Fibroblast of lung (primary cell): ENCODE data around the gene RBM22. TPM values are rescaled to one million over a fixed set of nuclear protein-coding genes. Genes with fewer than 3 reads are reported as not detected.

Source experiments
- DNase-seq, 2 donors: peaks; one replicate each; pipeline versions ENCODE4 v3.0.0 to v3.0.0-alpha.2; 2010; ENCODE audit warnings: low read depth in 2 of 2
- H2AFZ ChIP-seq: 2 replicates; pipeline ENCODE4 v1.5.1; 2012; ENCODE audit warnings: low read length, control low read depth, inconsistent platforms
- H3K27ac ChIP-seq: 2 replicates; pipeline ENCODE4 v1.5.1; 2011; ENCODE audit warnings: low read length, control low read depth; ENCODE audit not compliant: insufficient read depth
- H3K27me3 ChIP-seq: 2 replicates; pipeline ENCODE4 v1.5.1; 2011; ENCODE audit warnings: mild to moderate bottlenecking, low read length; ENCODE audit not compliant: control insufficient read depth, insufficient read depth
- H3K36me3 ChIP-seq: 2 replicates; pipeline ENCODE4 v1.5.1; 2011; ENCODE audit warnings: low read length; ENCODE audit not compliant: control insufficient read depth, insufficient read depth
- H3K4me1 ChIP-seq: 2 replicates; pipeline ENCODE4 v1.5.1; 2011; ENCODE audit warnings: low read length; ENCODE audit not compliant: control insufficient read depth, insufficient read depth; ENCODE audit errors: extremely low read depth
- H3K4me2 ChIP-seq: 2 replicates; pipeline ENCODE4 v1.5.1; 2011; ENCODE audit warnings: low read length, control low read depth; ENCODE audit not compliant: insufficient read depth; ENCODE audit errors: extremely low read depth
- H3K4me3 ChIP-seq, 4 experiments: fragments of 200-600 bp in 1 of 4; sonication (generic) in 1 of 4; replicated peaks in 1 of 4; 2 replicates each; pipeline ENCODE4 v1.5.1; 2011 to 2016; ENCODE audit warnings: low read length in 4 of 4, low read depth in 3 of 4, mild to moderate bottlenecking in 3 of 4, control low read depth in 2 of 4, inconsistent platforms in 1 of 4, mixed read lengths in 1 of 4; ENCODE audit not compliant: insufficient read depth in 1 of 4; ENCODE audit errors: control extremely low read depth in 1 of 4
- H3K79me2 ChIP-seq: 2 replicates; pipeline ENCODE4 v1.5.1; 2012; ENCODE audit warnings: mild to moderate bottlenecking, low read length, inconsistent platforms; ENCODE audit not compliant: control insufficient read depth, insufficient read depth
- H3K9ac ChIP-seq: 2 replicates; pipeline ENCODE4 v1.5.1; 2011; ENCODE audit warnings: mild to moderate bottlenecking, low read length, control low read depth; ENCODE audit not compliant: insufficient read depth
- H3K9me3 ChIP-seq: 2 replicates; pipeline ENCODE4 v1.5.1; 2012; ENCODE audit warnings: low read depth, low read length; ENCODE audit not compliant: control insufficient read depth, insufficient read depth
- H4K20me1 ChIP-seq: 2 replicates; pipeline ENCODE4 v1.5.1; 2011; ENCODE audit warnings: low read length; ENCODE audit not compliant: control insufficient read depth, insufficient read depth; ENCODE audit errors: extremely low read depth
- EZH2 ChIP-seq: IDR thresholded peaks from 2 replicates; pipeline ENCODE4 v1.5.1; 2012; ENCODE audit warnings: low read length, control low read depth, mild to moderate bottlenecking; ENCODE audit errors: missing control alignments
- polyA plus RNA-seq, 2 donors: library from polyadenylated mRNA; depleted of rRNA in 1 of 2; stranded (reverse) in 1 of 2; unstranded in 1 of 2; fragments of >200 nt; gene quantifications; 2 replicates each; pipeline ENCODE4 v1.2.1, GENCODE V29; 2011 to 2012; ENCODE audit warnings: missing spikeins in 1 of 2
- total RNA-seq: library from RNA; depleted of rRNA; stranded (reverse); fragments of >200 nt; gene quantifications from 2 replicates; pipeline ENCODE4 v1.2.1, GENCODE V29; 2014
- TF ChIP-seq, protein P1 (sequence below), 2 donors: IDR thresholded peaks in 1 of 2; conservative IDR thresholded peaks in 1 of 2; 1 replicate in 1 of 2; 2 replicates in 1 of 2; pipeline ENCODE4 v1.5.1; 2011 to 2012; ENCODE audit warnings: low read length in 2 of 2, control low read depth in 1 of 2, inconsistent platforms in 1 of 2, low read depth in 1 of 2, mild to moderate bottlenecking in 1 of 2

The RBM22 gene
- total and polyA plus RNA-seq, 2 donors (not counting 1 experiment from before 2014, with no cell fraction given): 15.4 to 36.7 TPM

DNA sequence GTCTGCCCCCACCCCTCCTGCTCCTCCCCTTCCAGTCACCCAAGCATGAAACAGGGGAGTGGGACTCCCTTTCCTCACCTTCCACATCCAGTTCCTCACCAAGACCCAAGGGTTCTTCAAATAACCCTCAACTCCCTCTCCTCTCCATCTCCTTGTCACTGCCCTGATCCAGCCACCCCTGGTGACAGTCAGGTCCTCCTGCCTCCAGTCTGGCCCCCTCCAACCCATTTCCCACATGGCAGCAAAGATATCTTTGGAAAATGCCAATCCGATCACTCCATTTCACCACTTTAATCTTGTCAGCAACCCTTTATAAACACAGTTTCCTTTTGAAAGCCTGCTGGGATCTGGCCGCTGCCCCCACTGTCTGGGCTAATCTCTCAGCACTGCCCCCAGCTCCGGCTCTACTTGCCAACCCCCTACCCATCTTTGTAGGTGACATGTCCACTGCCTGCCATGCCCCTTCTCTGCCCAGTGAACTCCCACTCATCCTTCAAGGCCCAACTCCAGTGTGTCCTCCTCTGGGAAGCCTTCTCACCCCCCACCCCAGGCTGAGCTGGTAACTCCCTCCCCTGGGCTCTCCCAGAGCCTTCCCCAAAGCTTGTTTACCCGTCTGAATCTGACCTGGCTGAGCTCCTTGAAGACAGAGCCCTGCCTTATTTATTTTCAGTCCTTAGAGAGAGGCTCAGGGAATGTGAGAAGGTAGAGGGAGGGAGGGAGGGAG, 40.6 kb downstream of the RBM22 start:
- no peak overlapping the region for H3K4me2 ChIP-seq
- no peak overlapping the region for H3K9ac ChIP-seq
- H3K4me1 ChIP-seq: peaks cover 7% of the 10 kb centered on the region
- no peak overlapping the region for H3K27ac ChIP-seq
- peaks cover 15% of the 10 kb centered on the region for H3K27me3 ChIP-seq
- H2AFZ ChIP-seq: no peak overlapping the region
- H3K9me3 ChIP-seq: no peaks in the 10 kb centered on the region
- TF ChIP-seq, protein P1, sequence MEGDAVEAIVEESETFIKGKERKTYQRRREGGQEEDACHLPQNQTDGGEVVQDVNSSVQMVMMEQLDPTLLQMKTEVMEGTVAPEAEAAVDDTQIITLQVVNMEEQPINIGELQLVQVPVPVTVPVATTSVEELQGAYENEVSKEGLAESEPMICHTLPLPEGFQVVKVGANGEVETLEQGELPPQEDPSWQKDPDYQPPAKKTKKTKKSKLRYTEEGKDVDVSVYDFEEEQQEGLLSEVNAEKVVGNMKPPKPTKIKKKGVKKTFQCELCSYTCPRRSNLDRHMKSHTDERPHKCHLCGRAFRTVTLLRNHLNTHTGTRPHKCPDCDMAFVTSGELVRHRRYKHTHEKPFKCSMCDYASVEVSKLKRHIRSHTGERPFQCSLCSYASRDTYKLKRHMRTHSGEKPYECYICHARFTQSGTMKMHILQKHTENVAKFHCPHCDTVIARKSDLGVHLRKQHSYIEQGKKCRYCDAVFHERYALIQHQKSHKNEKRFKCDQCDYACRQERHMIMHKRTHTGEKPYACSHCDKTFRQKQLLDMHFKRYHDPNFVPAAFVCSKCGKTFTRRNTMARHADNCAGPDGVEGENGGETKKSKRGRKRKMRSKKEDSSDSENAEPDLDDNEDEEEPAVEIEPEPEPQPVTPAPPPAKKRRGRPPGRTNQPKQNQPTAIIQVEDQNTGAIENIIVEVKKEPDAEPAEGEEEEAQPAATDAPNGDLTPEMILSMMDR (conservative IDR thresholded peaks at IDR 0.05 in 1 of 2, IDR thresholded peaks at IDR 0.05 in 1 of 2; ENCODE audit: low read depth in 1 of 2, low read length in 2 of 2): no peak
- no peak for TF ChIP-seq EZH2
- no peaks in the 10 kb centered on the region for H3K79me2 ChIP-seq
- H3K36me3 ChIP-seq: no peaks in the 10 kb centered on the region
- H3K4me3 ChIP-seq: no peak overlapping the region
- H4K20me1 ChIP-seq: no peaks in the 10 kb centered on the region
- DNase-seq: no peak

DNA sequence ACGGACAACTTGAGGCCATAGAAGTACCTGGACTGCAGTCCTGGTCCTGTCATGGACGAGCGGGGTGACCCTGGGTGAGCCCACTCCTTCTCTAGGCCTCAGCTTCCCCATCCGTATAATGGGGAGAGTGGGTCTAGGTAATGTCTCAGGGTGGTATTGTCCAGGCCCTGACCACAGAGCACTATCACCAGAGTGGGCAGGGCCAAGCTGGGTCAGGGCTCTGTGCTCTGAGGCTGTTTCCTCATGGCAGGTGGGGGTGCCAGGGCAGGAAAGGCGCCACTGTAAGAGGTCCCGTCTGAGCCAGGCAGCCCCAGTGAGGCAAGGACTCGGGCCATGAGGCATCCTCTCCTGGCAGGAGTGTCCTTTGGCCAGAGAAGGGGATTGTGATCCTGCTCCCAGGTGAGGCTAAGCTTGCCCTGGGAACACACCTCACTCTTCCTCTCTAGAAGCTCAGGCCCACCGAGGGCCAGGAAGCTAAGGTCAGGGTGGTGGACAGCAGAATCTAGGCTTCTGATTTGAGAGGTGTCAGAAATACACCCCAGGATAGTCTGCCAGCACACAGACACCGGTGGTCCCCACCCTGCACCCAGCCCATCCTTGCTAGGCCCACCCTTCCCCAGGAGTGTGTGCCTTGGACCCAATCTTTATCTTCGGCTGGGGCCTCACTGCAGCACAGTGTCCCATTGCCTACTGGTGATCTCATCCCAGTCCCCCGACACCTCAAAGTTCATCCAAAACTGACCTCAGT, 41.3 kb downstream of the RBM22 start:
- H3K27ac ChIP-seq: no peak overlapping the region
- DNase-seq: no peak
- H3K4me2 ChIP-seq: no peak overlapping the region

DNA sequence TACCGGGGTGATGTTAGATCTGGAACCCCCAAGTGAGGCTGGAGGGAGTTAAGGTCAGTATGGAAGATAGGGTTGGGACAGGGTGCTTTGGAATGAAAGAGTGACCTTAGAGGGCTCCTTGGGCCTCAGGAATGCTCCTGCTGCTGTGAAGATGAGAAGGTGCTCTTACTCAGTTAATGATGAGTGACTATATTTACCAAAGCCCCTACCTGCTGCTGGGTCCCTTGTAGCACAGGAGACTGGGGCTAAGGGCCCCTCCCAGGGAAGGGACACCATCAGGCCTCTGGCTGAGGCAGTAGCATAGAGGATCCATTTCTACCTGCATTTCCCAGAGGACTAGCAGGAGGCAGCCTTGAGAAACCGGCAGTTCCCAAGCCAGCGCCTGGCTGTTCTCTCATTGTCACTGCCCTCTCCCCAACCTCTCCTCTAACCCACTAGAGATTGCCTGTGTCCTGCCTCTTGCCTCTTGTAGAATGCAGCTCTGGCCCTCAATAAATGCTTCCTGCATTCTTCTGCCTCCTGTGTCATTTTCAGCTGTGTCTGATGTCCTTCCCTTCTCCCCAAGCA, 42.1 kb downstream of the RBM22 start:
- H4K20me1 ChIP-seq: no peaks in the 10 kb centered on the region
- H3K27ac ChIP-seq: no peak overlapping the region
- no peak overlapping the region for H3K9ac ChIP-seq
- peaks cover 12% of the 10 kb centered on the region for H3K4me1 ChIP-seq
- H3K27me3 ChIP-seq: peaks cover 15% of the 10 kb centered on the region
- no peaks in the 10 kb centered on the region for H3K36me3 ChIP-seq
- no peaks in the 10 kb centered on the region for H3K79me2 ChIP-seq
- no peak overlapping the region for H3K4me3 ChIP-seq
- TF ChIP-seq, protein P1 (conservative IDR thresholded peaks at IDR 0.05 in 1 of 2, IDR thresholded peaks at IDR 0.05 in 1 of 2; ENCODE audit: low read depth in 1 of 2, low read length in 2 of 2): no peak
- no peak for TF ChIP-seq EZH2
- no peak overlapping the region for H2AFZ ChIP-seq
- no peak overlapping the region for H3K4me2 ChIP-seq
- H3K9me3 ChIP-seq: no peaks in the 10 kb centered on the region
- DNase-seq: no peak

More for the DNA sequence above, 41.3 kb downstream of the RBM22 start:
- Histone ChIP-seq H3K4me1 (peaks cover 7% of the 10 kb centered on the region), H3K9ac (no peak overlapping the region), H4K20me1 (no peaks in the 10 kb centered on the region), H3K4me3 (no peak overlapping the region), H2AFZ (no peak overlapping the region), H3K36me3 (no peaks in the 10 kb centered on the region), H3K9me3 (no peaks in the 10 kb centered on the region), H3K27me3 (peaks cover 15% of the 10 kb centered on the region), H3K79me2 (no peaks in the 10 kb centered on the region)
- no peak for TF ChIP-seq EZH2
- TF ChIP-seq, protein P1 (conservative IDR thresholded peaks at IDR 0.05 in 1 of 2, IDR thresholded peaks at IDR 0.05 in 1 of 2; ENCODE audit: low read depth in 1 of 2, low read length in 2 of 2): no peak
